Measurements from ENCODE around the gene MUC21. TPM values are rescaled to one million over a fixed set of nuclear protein-coding genes. Genes with fewer than 3 reads are reported as not detected.

The MUC21 gene
- total RNA-seq, 2 experiments from 2014 or later, result not detected

DNA sequence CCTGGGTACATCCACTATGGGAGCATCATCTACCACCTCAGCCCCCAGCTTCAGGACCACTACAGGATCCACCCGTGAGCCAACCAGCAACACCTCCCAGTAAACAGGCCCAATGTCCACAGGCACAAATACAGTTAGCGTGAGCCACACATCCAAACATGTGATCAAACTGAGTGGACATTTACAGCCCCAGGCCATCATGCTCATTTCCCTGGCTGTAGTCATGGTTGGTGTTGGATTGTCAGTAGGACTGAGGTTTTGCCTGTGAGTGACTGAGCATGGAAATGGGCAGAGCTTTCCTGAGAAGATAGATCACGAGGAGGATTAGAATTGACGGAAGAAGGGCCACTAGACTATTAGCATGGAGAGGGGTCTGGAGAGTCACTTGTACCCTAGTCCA, 10.7 kb upstream of the MUC21 start:
- ATAC-seq (no peak), DNase-seq (no peak)
- Mint-ChIP-seq H3K27ac (no peak overlapping the region), H3K4me3 (no peak overlapping the region), H3K36me3 (ENCODE audit: low read depth) (no peaks in the 10 kb centered on the region), H3K9me3 (ENCODE audit: insufficient read depth) (no peaks in the 10 kb centered on the region), H3K4me1 (ENCODE audit: low read depth) (no peaks in the 10 kb centered on the region), H3K27me3 (ENCODE audit: low read depth) (peaks cover 32% of the 10 kb centered on the region)
- CTCF ChIA-PET, result interaction anchor here (1.4 kb wide), 1 partner anchor 114 kb away, joined by 3 read pairs; no protein-coding TSS in a partner anchor
- POLR2A ChIA-PET, result no interaction called here

DNA sequence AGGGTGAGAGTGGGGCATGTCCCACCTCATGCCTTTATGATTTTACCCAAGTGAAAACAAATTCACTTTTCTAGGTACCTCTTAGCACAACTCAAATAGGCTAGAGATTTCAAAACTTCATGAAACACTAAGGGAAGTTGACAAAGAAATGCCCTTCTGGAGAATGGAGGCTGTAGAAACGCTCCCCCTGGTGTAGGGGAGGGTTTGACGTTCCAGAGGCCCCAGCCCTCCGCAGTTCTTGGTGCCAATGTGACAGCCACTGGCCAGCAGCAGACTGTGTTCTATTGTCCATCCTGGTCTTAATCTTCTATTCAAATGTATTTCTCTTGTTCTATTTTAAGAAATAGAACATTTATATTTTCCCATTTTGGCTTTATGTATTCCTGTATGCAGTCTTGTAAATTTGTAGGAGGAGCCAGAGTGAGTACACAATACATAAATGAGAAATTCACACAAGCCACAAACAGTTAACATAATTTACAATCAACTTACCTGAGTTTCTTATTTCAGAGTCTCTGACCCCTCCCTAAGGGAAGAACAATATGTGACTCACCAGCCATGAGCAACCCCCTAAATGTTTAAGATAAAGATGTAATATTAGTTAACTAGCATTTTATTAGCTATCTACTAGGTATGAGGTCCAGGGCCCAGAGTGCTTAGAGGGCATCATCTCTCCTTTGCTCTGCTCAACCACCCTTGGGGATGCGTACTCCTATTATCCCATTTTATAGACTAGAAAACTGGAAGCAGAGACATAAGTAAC, 8.8 kb upstream of the MUC21 start:
- DNase-seq, result no peak
- peaks cover 39% of the 10 kb centered on the region for H3K27me3 Mint-ChIP-seq (ENCODE audit: low read depth)
- H3K27ac Mint-ChIP-seq, result no peak overlapping the region
- H3K36me3 Mint-ChIP-seq (ENCODE audit: low read depth), result no peaks in the 10 kb centered on the region
- no peak for ATAC-seq
- no peak overlapping the region for H3K4me3 Mint-ChIP-seq
- POLR2A ChIA-PET, result no interaction called here
- H3K9me3 Mint-ChIP-seq (ENCODE audit: insufficient read depth), result no peaks in the 10 kb centered on the region
- CTCF ChIA-PET, result no interaction called here
- no peaks in the 10 kb centered on the region for H3K4me1 Mint-ChIP-seq (ENCODE audit: low read depth)

GRCh38 chr6:30979141-30979540, 4.4 kb upstream of the MUC21 start:
- POLR2A ChIA-PET, result no interaction called here
- H3K4me3 Mint-ChIP-seq, result no peak overlapping the region

GRCh38 chr6:30979690-30980089, 3.8 kb upstream of the MUC21 start:
- ChIA-PET CTCF (interaction anchor here (1.6 kb wide), 1 partner anchor 108 kb away, joined by 4 read pairs; no protein-coding TSS in a partner anchor), POLR2A (no interaction called here)
- Mint-ChIP-seq H3K9me3 (ENCODE audit: insufficient read depth) (no peaks in the 10 kb centered on the region), H3K4me3 (no peak overlapping the region), H3K4me1 (ENCODE audit: low read depth) (peaks cover 4% of the 10 kb centered on the region), H3K36me3 (ENCODE audit: low read depth) (no peaks in the 10 kb centered on the region), H3K27me3 (ENCODE audit: low read depth) (peaks cover 45% of the 10 kb centered on the region), H3K27ac (no peak overlapping the region)
- DNase-seq, result no peak
- no peak for ATAC-seq

More at GRCh38 chr6:30979141-30979540, 4.4 kb upstream of the MUC21 start:
- H3K36me3 Mint-ChIP-seq (ENCODE audit: low read depth), result no peaks in the 10 kb centered on the region
- no peak overlapping the region for H3K27ac Mint-ChIP-seq
- ATAC-seq (no peak), DNase-seq (no peak)
- H3K9me3 Mint-ChIP-seq (ENCODE audit: insufficient read depth), result no peaks in the 10 kb centered on the region
- H3K4me1 Mint-ChIP-seq (ENCODE audit: low read depth), result peaks cover 4% of the 10 kb centered on the region
- peaks cover 46% of the 10 kb centered on the region for H3K27me3 Mint-ChIP-seq (ENCODE audit: low read depth)
- CTCF ChIA-PET, result interaction anchor here (1.1 to 1.6 kb wide), 2 partner anchors 101 to 108 kb away, joined by 3 to 4 read pairs; no protein-coding TSS in a partner anchor

GRCh38 chr6:30981942-30982772, 1.4 kb upstream of the MUC21 start:
- DNase-seq (no peak), ATAC-seq (no peak)
- Mint-ChIP-seq H3K4me1 (ENCODE audit: low read depth) (peaks cover 11% of the 10 kb centered on the region), H3K9me3 (ENCODE audit: insufficient read depth) (no peaks in the 10 kb centered on the region), H3K27me3 (ENCODE audit: low read depth) (peaks cover 41% of the 10 kb centered on the region), H3K4me3 (no peak overlapping the region), H3K27ac (no peak overlapping the region), H3K36me3 (ENCODE audit: low read depth) (no peaks in the 10 kb centered on the region)
- CTCF ChIA-PET, result interaction anchor here (1.0 to 1.3 kb wide), 3 partner anchors 74 to 105 kb away, joined by 3 read pairs; no protein-coding TSS in a partner anchor
- POLR2A ChIA-PET, result no interaction called here

DNA sequence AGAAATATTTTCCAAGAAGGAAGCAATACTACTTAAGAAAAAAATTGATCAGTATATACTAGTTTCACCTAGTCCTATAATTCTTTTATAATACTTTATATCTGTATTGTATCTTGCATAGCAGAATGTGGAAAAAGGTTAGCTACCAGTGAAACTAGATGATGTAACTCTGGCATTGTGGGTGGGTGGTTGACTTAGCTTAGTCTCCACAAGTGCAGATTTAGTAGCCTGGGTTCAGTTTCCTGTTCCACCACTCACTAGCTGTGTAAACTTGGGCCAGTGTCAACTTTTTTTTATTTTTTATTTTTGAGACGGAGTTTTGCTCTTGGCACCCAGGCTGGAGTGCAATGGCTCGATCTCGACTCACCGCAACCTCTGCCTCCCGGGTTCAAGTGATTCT, 2.0 kb downstream of the MUC21 start:
- Mint-ChIP-seq H3K4me3 (no peak overlapping the region), H3K4me1 (ENCODE audit: low read depth) (peaks cover 22% of the 10 kb centered on the region), H3K36me3 (ENCODE audit: low read depth) (no peaks in the 10 kb centered on the region), H3K27me3 (ENCODE audit: low read depth) (peaks cover 21% of the 10 kb centered on the region), H3K9me3 (ENCODE audit: insufficient read depth) (no peaks in the 10 kb centered on the region), H3K27ac (no peak overlapping the region)
- ChIA-PET POLR2A (no interaction called here), CTCF (interaction anchor here (1.0 kb wide), 1 partner anchor 19 kb away, joined by 3 read pairs; no protein-coding TSS in a partner anchor)
- DNase-seq (no peak), ATAC-seq (no peak)

GRCh38 chr6:30987304-30987703, 3.8 kb downstream of the MUC21 start:
- DNase-seq, result no peak
- no peak for ATAC-seq
- Mint-ChIP-seq H3K27ac (no peak overlapping the region), H3K9me3 (ENCODE audit: insufficient read depth) (no peaks in the 10 kb centered on the region), H3K4me3 (no peak overlapping the region), H3K4me1 (ENCODE audit: low read depth) (peaks cover 24% of the 10 kb centered on the region), H3K27me3 (ENCODE audit: low read depth) (peaks cover 12% of the 10 kb centered on the region), H3K36me3 (ENCODE audit: low read depth) (no peaks in the 10 kb centered on the region)
- CTCF ChIA-PET, result interaction anchor here (2.5 kb wide), 1 partner anchor 72 kb away, joined by 7 read pairs; no protein-coding TSS in a partner anchor
- POLR2A ChIA-PET, result no interaction called here

GRCh38 chr6:30988209-30988825, 4.8 kb downstream of the MUC21 start:
- Mint-ChIP-seq H3K9me3 (ENCODE audit: insufficient read depth) (no peaks in the 10 kb centered on the region), H3K27ac (no peak overlapping the region), H3K36me3 (ENCODE audit: low read depth) (no peaks in the 10 kb centered on the region), H3K4me3 (no peak overlapping the region), H3K27me3 (ENCODE audit: low read depth) (peaks cover 2% of the 10 kb centered on the region), H3K4me1 (ENCODE audit: low read depth) (peaks cover 23% of the 10 kb centered on the region)
- POLR2A ChIA-PET, result no interaction called here
- no peak for DNase-seq
- CTCF ChIA-PET, result interaction anchor here (2.5 kb wide), 1 partner anchor 73 kb away, joined by 7 read pairs; no protein-coding TSS in a partner anchor
- no peak for ATAC-seq

DNA sequence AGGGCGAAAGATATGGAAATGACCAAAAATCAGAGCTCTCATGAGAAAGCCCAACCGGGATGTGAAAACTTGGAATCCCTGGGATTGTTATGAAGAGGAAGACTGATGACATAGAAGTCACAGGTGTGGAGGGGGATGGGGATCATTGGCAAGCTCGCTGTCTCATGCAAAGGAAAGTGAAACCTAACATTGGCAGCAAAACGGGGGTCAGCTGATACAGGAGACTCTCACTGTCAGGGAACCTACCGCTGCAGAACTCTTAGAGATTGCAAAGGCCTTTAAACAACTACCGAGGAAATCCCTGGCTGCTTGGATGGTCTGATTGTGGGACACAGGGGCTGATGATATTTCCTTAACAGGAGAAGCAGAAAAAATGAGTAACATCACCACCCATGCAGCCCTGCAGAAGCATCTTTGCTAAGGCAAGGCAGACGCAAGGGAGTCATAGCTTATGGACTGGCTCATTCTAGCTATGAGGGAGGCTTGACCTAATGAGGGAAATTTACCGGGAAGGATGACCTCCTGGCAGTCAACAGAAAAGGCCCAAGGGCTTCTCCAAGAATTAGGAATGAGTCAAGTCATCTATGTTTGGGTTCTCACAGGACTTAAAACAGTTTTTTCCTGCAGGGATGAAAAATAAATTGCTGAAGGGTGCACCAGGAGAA, 7.0 kb downstream of the MUC21 start:
- ATAC-seq (peak; percentile 74), DNase-seq (peak; percentile 61)
- Mint-ChIP-seq H3K4me1 (ENCODE audit: low read depth) (peaks cover 18% of the 10 kb centered on the region), H3K4me3 (peak overlapping the region; percentile 58), H3K9me3 (ENCODE audit: insufficient read depth) (no peaks in the 10 kb centered on the region), H3K27me3 (ENCODE audit: low read depth) (peaks cover 2% of the 10 kb centered on the region), H3K36me3 (ENCODE audit: low read depth) (no peaks in the 10 kb centered on the region), H3K27ac (peak overlapping the region; percentile 74)
- ChIA-PET POLR2A (no interaction called here), CTCF (interaction anchor here (0.8 kb wide), 1 partner anchor 89 kb away, joined by 3 read pairs; no protein-coding TSS in a partner anchor)

- CTCF ChIA-PET, result interaction anchor here (0.6 kb wide), 1 partner anchor 60 kb away, joined by 3 read pairs; the partner anchor contains the start of gene SFTA2
Observed at GRCh38 chr6:30991891-30992290, 8.4 kb downstream of the MUC21 start.

GRCh38 chr6:30997301-30997700, 13.8 kb downstream of the MUC21 start:
- ChIA-PET CTCF (no interaction called here), POLR2A (no interaction called here)
- ATAC-seq (no peak), DNase-seq (no peak)
- H3K36me3 Mint-ChIP-seq (ENCODE audit: low read depth), result no peaks in the 10 kb centered on the region
- H3K27me3 Mint-ChIP-seq (ENCODE audit: low read depth), result peaks cover 2% of the 10 kb centered on the region
- H3K9me3 Mint-ChIP-seq (ENCODE audit: insufficient read depth), result no peaks in the 10 kb centered on the region
- H3K27ac Mint-ChIP-seq, result no peak overlapping the region
- no peaks in the 10 kb centered on the region for H3K4me1 Mint-ChIP-seq (ENCODE audit: low read depth)
- H3K4me3 Mint-ChIP-seq, result no peak overlapping the region

More at GRCh38 chr6:30991891-30992290, 8.4 kb downstream of the MUC21 start:
- peaks cover 17% of the 10 kb centered on the region for H3K4me1 Mint-ChIP-seq (ENCODE audit: low read depth)
- no peaks in the 10 kb centered on the region for H3K9me3 Mint-ChIP-seq (ENCODE audit: insufficient read depth)
- POLR2A ChIA-PET, result no interaction called here
- ATAC-seq, result no peak
- no peaks in the 10 kb centered on the region for H3K36me3 Mint-ChIP-seq (ENCODE audit: low read depth)
- no peak for DNase-seq
- no peak overlapping the region for H3K4me3 Mint-ChIP-seq
- H3K27me3 Mint-ChIP-seq (ENCODE audit: low read depth), result peaks cover 2% of the 10 kb centered on the region
- H3K27ac Mint-ChIP-seq, result no peak overlapping the region
